Measurements from ENCODE around the gene ACMSD. TPM values are rescaled to one million over a fixed set of nuclear protein-coding genes. Genes with fewer than 3 reads are reported as not detected.

The ACMSD gene
- total and polyA plus RNA-seq, 2 of the 4 experiments (the other 2 are of a cell fraction), result not detected

GRCh38 chr2:134862674-134863073 is 24.3 kb downstream of the ACMSD start:
- Histone ChIP-seq H3K36me3 (ENCODE audit: control insufficient read depth, insufficient read depth, low read length) (no peaks in the 10 kb centered on the region), H3K9me3 (ENCODE audit: control insufficient read depth, insufficient read depth, low read length) (no peaks in the 10 kb centered on the region), H2AK5ac (ENCODE audit: low read depth, low read length) (no peak overlapping the region), H3K56ac (ENCODE audit: extremely low read depth, insufficient read depth, low read length) (no peak overlapping the region), H3K4me2 (ENCODE audit: low read depth, low read length) (no peak overlapping the region), H4K20me1 (ENCODE audit: insufficient read depth, low read length) (no peaks in the 10 kb centered on the region), H2AFZ (replicated peaks; ENCODE audit: low read length, poor library complexity) (no peak overlapping the region), H2BK20ac (ENCODE audit: low read depth, low read length) (no peak overlapping the region), H3K9me1 (ENCODE audit: insufficient read depth, low read length) (no peaks in the 10 kb centered on the region; the same call in 1 of the 2 replicates), H3K27me3 (ENCODE audit: control insufficient read depth, insufficient read depth, low read length) (no peaks in the 10 kb centered on the region; the same call in 1 of the 2 replicates), H2BK5ac (ENCODE audit: low read depth, low read length, poor library complexity, severe bottlenecking) (no peak overlapping the region), H3K4ac (ENCODE audit: low read depth, low read length) (no peak overlapping the region), H3K9ac (ENCODE audit: low read depth, low read length) (no peak overlapping the region), H3K79me1 (ENCODE audit: low read depth in 1 of 2, low read length in 2 of 2) (no peaks in the 10 kb centered on the region), H2BK15ac (ENCODE audit: low read depth, low read length) (no peak overlapping the region), H2BK120ac (ENCODE audit: low read depth, low read length) (no peak overlapping the region), H4K5ac (ENCODE audit: low read depth, low read length) (no peak overlapping the region), H3K23ac (ENCODE audit: low read depth, low read length) (no peak overlapping the region), H3K4me3 (ENCODE audit: insufficient read depth, low read depth, low read length) (no peak overlapping the region), H4K91ac (ENCODE audit: insufficient read depth, low read depth, low read length) (no peak overlapping the region), H3K27ac (ENCODE audit: insufficient read depth, low read length) (no peak overlapping the region), H3K14ac (replicated peaks; ENCODE audit: low read depth, low read length) (no peak overlapping the region), H2AK9ac (replicated peaks; ENCODE audit: low read depth, low read length, poor library complexity) (no peak overlapping the region), H3K4me1 (ENCODE audit: control insufficient read depth, insufficient read depth, low read length) (peaks cover 7% of the 10 kb centered on the region; the same call in 1 of the 2 replicates), H4K8ac (ENCODE audit: low read depth in 2 of 2, low read length in 2 of 2) (no peak overlapping the region), H3K18ac (ENCODE audit: low read depth, low read length) (no peak overlapping the region)
- TF ChIP-seq ELK1 (IDR thresholded peaks at IDR 0.05; ENCODE audit: borderline replicate concordance, low read depth, low read length) (no peak), CEBPB (IDR thresholded peaks at IDR 0.05; ENCODE audit: low read depth, low read length) (no peak)
- no peak for DNase-seq
- no TSS peak for BruUV-seq (replicated peaks)
- CTCF ChIA-PET, result no interaction called here
- dilution Hi-C loops (cut with HindIII; ENCODE audit: low sequenced_read_pairs, unreplicated experiment) (no loop called here), in situ Hi-C loops (cut with MboI; ENCODE audit: low sequenced_read_pairs) (no loop called here), intact Hi-C loops (cut with micrococcal nuclease) (no loop called here)
- no peak for ATAC-seq (ENCODE audit: low read depth)
- POLR2A ChIA-PET (ENCODE audit: unreplicated experiment), result no interaction called here
- 100% methylated on average over 1 of the region's 3 CpGs; no CpG with 5 or more reads in 1 of the 2 experiments for WGBS, 2 experiments (ENCODE audit: extremely low coverage in 2 of 2, insufficient read length in 1 of 2)
